IPS DF 6.9 (cell line): ENCODE measurements around the gene FOXO3.

Experiments used
- DNase-seq: peaks from one replicate; pipeline ENCODE4 v3.0.0-alpha.2; 2013; ENCODE audit warnings: low read depth, low spot score
- H3K27ac ChIP-seq: one replicate; pipeline ENCODE4 v1.5.1; 2013; ENCODE audit warnings: low read length, control low read depth
- H3K27me3 ChIP-seq: 2 replicates; pipeline ENCODE4 v1.6.1; 2013; ENCODE audit warnings: mild to moderate bottlenecking, low read length; ENCODE audit not compliant: control insufficient read depth, insufficient read depth
- H3K36me3 ChIP-seq: 2 replicates; pipeline ENCODE4 v1.6.1; 2013; ENCODE audit warnings: low read length; ENCODE audit not compliant: control insufficient read depth, insufficient read depth
- H3K4me1 ChIP-seq: 2 replicates; pipeline ENCODE4 v1.6.1; 2013; ENCODE audit warnings: low read length; ENCODE audit not compliant: control insufficient read depth, insufficient read depth
- H3K4me3 ChIP-seq: 2 replicates; pipeline ENCODE4 v1.5.1; 2013; ENCODE audit warnings: mild to moderate bottlenecking, low read length
- H3K9me3 ChIP-seq: 2 replicates; pipeline ENCODE4 v1.6.1; 2013; ENCODE audit warnings: low read length, inconsistent platforms; ENCODE audit not compliant: control insufficient read depth, insufficient read depth
- WGBS: extraction: QIAGEN DNeasy Blood & Tissue Kit; methylation state at CpG from one replicate; pipeline ENCODE4 v1.1.7; 2013; ENCODE audit warnings: mixed read lengths, missing lambda C conversion rate; ENCODE audit not compliant: insufficient read length, insufficient coverage; 5-methylcytosine and 5-hydroxymethylcytosine counted together

The FOXO3 gene

DNA sequence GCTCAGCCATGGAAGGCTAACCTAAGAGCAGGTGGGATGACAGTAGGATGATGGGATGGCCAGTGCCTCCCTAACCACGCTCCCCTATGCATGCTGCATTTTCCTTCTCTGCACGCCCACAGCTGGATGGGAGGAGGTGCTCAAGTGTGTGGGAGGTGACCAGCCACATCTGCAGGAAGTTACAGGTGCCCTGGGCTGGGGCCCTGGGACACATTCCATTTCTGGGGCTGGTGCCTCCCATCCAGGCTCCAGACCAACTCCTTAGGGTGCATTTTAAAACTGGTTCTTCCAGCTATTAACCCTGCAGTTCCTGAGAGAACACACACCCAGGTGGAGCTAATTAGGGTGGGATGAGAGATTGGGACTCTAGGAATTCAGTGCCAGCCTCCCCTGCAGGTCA is 152.2 kb downstream of the FOXO3 start:
- no peak overlapping the region for H3K27ac ChIP-seq
- H3K27me3 ChIP-seq, result no peaks in the 10 kb centered on the region
- H3K36me3 ChIP-seq, result no peaks in the 10 kb centered on the region
- WGBS, result no CpG with 5 or more reads among the region's 2 CpGs
- H3K9me3 ChIP-seq, result no peaks in the 10 kb centered on the region
- no peak overlapping the region for H3K4me3 ChIP-seq
- no peak for DNase-seq
- peaks cover 2% of the 10 kb centered on the region for H3K4me1 ChIP-seq

GRCh38 chr6:108714101-108714765 is 153.5 kb downstream of the FOXO3 start:
- Histone ChIP-seq H3K27ac (no peak overlapping the region), H3K36me3 (no peaks in the 10 kb centered on the region), H3K4me1 (peaks cover 2% of the 10 kb centered on the region), H3K9me3 (no peaks in the 10 kb centered on the region), H3K27me3 (no peaks in the 10 kb centered on the region), H3K4me3 (no peak overlapping the region)
- WGBS, result no CpG with 5 or more reads among the region's 7 CpGs
- no peak for DNase-seq

- Histone ChIP-seq H3K4me1 (peaks cover 2% of the 10 kb centered on the region), H3K9me3 (no peaks in the 10 kb centered on the region), H3K4me3 (no peak overlapping the region), H3K27ac (no peak overlapping the region), H3K27me3 (no peaks in the 10 kb centered on the region), H3K36me3 (no peaks in the 10 kb centered on the region)
- WGBS, result no CpG with 5 or more reads among the region's 9 CpGs
- no peak for DNase-seq
Measured at GRCh38 chr6:108714766-108715414, 154.2 kb downstream of the FOXO3 start.

GRCh38 chr6:108715832-108716231 is 155.1 kb downstream of the FOXO3 start:
- no peak overlapping the region for H3K4me3 ChIP-seq
- H3K27me3 ChIP-seq, result no peaks in the 10 kb centered on the region
- no CpG with 5 or more reads among the region's 5 CpGs for WGBS
- H3K9me3 ChIP-seq, result no peaks in the 10 kb centered on the region
- peaks cover 2% of the 10 kb centered on the region for H3K4me1 ChIP-seq
- H3K36me3 ChIP-seq, result no peaks in the 10 kb centered on the region
- DNase-seq, result no peak
- H3K27ac ChIP-seq, result no peak overlapping the region

- no peak overlapping the region for H3K4me3 ChIP-seq
Measured at GRCh38 chr6:108716801-108717791, 156.4 kb downstream of the FOXO3 start.

DNA sequence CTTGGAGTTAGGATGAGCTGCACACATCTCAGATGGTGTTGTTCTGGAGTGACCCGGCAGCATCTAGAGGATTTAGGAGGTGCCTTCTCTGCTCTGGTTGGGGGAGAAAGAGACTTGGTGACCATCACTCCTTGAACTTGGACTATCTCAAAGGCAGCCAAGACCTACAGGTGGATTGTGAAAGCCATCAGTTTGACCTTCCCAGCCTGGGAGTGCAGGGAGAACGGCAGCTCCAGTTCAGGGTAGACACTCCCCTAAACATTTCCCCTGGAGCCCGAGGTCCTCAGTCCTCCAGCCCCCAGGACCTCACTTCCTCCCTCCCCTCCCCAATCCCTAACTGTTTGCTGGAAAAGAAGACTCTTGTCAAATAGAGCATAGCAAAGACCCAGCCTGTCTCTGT is 158.8 kb downstream of the FOXO3 start:
- no peaks in the 10 kb centered on the region for H3K27me3 ChIP-seq
- H3K4me1 ChIP-seq, result peaks cover 2% of the 10 kb centered on the region; the same call in 1 of the 2 replicates
- no peaks in the 10 kb centered on the region; the same call in 1 of the 2 replicates for H3K9me3 ChIP-seq
- no peak overlapping the region for H3K27ac ChIP-seq
- DNase-seq, result no peak
- H3K36me3 ChIP-seq, result no peaks in the 10 kb centered on the region
- WGBS, result no CpG with 5 or more reads among the region's 3 CpGs
- no peak overlapping the region for H3K4me3 ChIP-seq

More at GRCh38 chr6:108716801-108717791, 156.4 kb downstream of the FOXO3 start:
- Histone ChIP-seq H3K9me3 (no peaks in the 10 kb centered on the region), H3K27ac (no peak overlapping the region), H3K27me3 (no peaks in the 10 kb centered on the region), H3K36me3 (no peaks in the 10 kb centered on the region), H3K4me1 (peaks cover 4% of the 10 kb centered on the region)
- no CpG with 5 or more reads among the region's 39 CpGs for WGBS
- DNase-seq, result no peak

GRCh38 chr6:108720827-108721226 is 160.1 kb downstream of the FOXO3 start:
- no CpG with 5 or more reads among the region's 2 CpGs for WGBS
- no peak for DNase-seq
- Histone ChIP-seq H3K9me3 (no peaks in the 10 kb centered on the region; the same call in 1 of the 2 replicates), H3K27ac (no peak overlapping the region), H3K4me3 (no peak overlapping the region), H3K27me3 (no peaks in the 10 kb centered on the region), H3K4me1 (peaks cover 2% of the 10 kb centered on the region; the same call in 1 of the 2 replicates), H3K36me3 (no peaks in the 10 kb centered on the region)

DNA sequence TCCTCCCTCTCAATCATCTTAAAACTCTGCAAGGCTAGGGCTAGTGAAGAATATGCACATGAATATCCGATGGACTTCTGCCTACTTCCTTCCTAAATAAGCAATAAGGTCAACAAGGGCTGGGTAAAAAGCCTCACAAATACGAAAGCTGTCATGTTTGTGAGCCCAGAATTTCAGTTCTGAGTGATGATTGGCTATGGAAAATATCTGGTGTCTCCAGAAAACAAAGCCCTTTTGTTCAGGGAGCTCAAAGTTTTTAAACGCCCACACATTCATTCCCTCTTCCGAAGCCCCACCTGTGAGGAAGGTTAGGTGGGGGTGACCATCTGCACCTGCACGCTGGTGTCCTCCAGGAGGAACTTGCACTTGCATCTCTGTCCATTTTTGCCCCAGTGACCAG is 160.6 kb downstream of the FOXO3 start:
- no peak overlapping the region for H3K4me3 ChIP-seq
- H3K9me3 ChIP-seq, result no peaks in the 10 kb centered on the region; the same call in 1 of the 2 replicates
- H3K36me3 ChIP-seq, result no peaks in the 10 kb centered on the region
- DNase-seq, result no peak
- no peaks in the 10 kb centered on the region for H3K27me3 ChIP-seq
- peaks cover 2% of the 10 kb centered on the region; the same call in 1 of the 2 replicates for H3K4me1 ChIP-seq
- no peak overlapping the region for H3K27ac ChIP-seq
- WGBS, result no CpG with 5 or more reads among the region's 5 CpGs

- Histone ChIP-seq H3K27me3 (no peaks in the 10 kb centered on the region), H3K27ac (no peak overlapping the region), H3K36me3 (no peaks in the 10 kb centered on the region), H3K9me3 (no peaks in the 10 kb centered on the region; the same call in 1 of the 2 replicates), H3K4me3 (no peak overlapping the region), H3K4me1 (peaks cover 2% of the 10 kb centered on the region; the same call in 1 of the 2 replicates)
- no peak for DNase-seq
- WGBS, result no CpG with 5 or more reads among the region's 1 CpG
Measured at GRCh38 chr6:108723594-108723993, 162.9 kb downstream of the FOXO3 start.

- no CpG with 5 or more reads among the region's 7 CpGs for WGBS
- no peaks in the 10 kb centered on the region; the same call in 1 of the 2 replicates for H3K9me3 ChIP-seq
- H3K4me1 ChIP-seq, result peaks cover 2% of the 10 kb centered on the region
- no peak overlapping the region for H3K27ac ChIP-seq
- no peak overlapping the region for H3K4me3 ChIP-seq
- H3K27me3 ChIP-seq, result no peaks in the 10 kb centered on the region
- no peaks in the 10 kb centered on the region for H3K36me3 ChIP-seq
- no peak for DNase-seq
Measured at GRCh38 chr6:108726726-108727339, 166.1 kb downstream of the FOXO3 start.
